ENCODE results near the gene PLG. TPM values are rescaled to one million over a fixed set of nuclear protein-coding genes. Genes with fewer than 3 reads are reported as not detected.

PLG gene
- total RNA-seq, 1 donor from 2014 or later, result 5.3 TPM

Other genes starting within 250 kb of the PLG start
- gene LPA, start 38.0 kb upstream of the PLG start, total RNA-seq (ENCODE audit: insufficient read depth, low replicate concordance), result 0.24 TPM

Measured in umbilical cord (tissue), 1 donor.